Stimulated activated naive CD4-positive, alpha-beta T cell (primary cell): ENCODE measurements around the gene SURF6.

ENCODE experiments used
- DNase-seq, 6 experiments: peaks; one replicate each; lab custom pipeline; 2025; lab: John Stamatoyannopoulos, UW

Gene SURF6

GRCh38 chr9:133367778-133368177 lies 31.8 kb upstream of the SURF6 start:
- DNase-seq = no peak

GRCh38 chr9:133367221-133367620 lies 31.2 kb upstream of the SURF6 start:
- DNase-seq = no peak

DNA sequence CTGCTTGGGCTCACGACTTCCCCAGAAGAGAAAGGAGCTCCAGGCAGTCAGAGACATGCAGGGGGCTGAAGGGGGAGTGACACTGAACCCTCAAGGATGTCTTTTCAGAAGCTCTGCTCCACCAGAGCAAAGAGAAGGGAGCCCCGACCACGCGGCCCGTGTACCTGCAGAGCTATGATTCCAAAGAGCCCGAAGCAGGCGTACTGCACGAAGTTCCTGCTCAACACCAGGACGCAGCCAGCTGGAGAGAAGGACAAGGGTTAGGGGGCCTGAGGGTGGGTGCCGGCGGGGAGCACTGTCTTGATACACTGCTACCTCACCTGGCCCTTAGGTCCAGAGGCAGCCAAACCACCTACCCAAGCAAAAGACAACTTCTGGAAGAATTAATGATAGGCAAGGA lies 30.4 kb upstream of the SURF6 start:
- no peak for DNase-seq

DNA sequence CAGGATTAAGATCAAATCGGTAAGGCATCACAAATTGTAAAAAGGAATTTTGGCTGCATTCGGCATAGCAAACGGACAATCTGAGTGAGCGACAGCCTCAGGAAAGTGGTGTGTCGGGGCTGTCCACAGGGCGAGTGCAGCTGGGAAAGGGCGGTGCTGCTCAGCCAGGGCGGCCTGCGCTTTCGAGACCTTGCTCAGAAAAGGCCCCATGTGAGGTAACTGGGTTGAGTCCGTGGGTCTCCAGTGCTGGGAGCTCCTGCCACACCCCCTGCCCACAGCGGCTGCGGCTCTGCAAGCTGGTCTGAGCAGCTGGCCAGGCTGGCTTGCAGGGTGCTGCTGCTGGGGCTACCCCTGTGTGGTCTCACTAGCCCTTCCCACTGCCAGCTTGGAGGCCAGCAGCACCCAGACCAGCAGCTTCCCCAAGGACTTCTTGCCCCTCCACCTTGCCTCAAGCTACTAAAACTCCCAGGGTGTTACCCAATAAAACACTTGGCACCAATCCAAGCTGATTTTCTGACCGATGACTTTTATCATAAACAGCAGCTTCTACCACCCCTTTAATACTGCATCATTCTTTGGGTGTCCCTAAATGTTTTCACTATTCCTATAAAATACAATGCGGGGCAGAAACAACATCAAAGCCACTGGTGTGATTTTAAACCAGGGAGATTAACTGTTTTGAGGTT lies 26.5 kb upstream of the SURF6 start:
- no peak for DNase-seq

GRCh38 chr9:133361507-133362092 lies 25.6 kb upstream of the SURF6 start:
- no peak for DNase-seq

DNA sequence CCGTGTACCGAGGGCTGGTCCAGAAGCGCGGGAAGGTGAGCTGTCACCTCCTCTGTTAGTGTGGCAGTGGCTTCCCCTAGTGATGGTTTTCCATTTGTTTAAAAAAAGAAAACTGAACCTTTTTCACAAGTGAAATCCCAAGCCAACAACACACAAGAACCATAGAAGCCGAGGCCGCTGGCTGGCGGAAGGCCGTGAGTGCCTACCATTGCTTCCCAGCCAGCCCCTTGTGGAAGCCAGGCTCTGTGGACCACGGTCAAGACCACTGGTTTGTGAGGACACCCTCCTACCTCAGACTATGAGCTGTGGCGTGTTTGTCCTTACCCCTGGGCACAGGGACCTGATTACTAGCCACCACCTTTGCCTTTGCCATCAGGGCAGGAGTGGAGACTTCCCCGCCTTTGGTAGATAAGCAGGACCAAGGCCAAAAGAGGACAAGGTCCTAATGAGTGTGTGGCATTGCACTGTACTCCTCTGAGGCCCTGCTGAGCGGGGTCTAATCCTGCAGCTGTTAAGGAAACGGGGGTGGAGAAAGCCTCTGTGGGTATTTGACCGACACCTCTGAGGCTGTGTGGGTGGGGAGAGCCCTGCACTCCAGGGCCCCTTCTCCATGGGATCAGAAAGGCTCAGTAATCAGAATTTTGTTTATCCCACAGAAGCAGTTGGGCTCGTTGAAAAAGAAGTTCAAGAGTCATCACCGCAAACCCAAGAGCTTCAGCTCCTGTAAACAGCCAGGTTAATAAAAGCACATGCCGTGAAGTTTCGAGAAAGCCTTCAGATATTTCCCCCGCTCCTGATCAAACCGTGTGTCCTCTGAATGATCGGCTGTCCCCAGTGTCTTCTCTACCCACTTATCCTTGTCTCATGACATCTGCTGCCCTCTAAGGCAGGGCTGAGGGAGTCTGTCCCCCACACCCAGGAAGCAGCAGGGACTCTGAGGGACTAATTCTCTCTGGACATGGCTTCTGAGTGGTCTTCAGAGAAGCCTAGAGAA lies 24.7 kb upstream of the SURF6 start:
- DNase-seq = no peak

GRCh38 chr9:133359399-133360175 lies 23.6 kb upstream of the SURF6 start:
- no peak for DNase-seq

GRCh38 chr9:133357656-133358055 lies 21.7 kb upstream of the SURF6 start:
- no peak for DNase-seq

GRCh38 chr9:133356391-133357091 lies 20.6 kb upstream of the SURF6 start, which contains the start of the genes SURF1 and SURF2:
TSS of gene SURF1 (minus strand) at chr9:133356487. CDS start at chr9:133356453, 34 bp downstream.
TSS of gene SURF2 (plus strand) at chr9:133356550. CDS start at chr9:133356593, 43 bp downstream.
- DNase-seq = peak; percentile 72 to 86 (median 83)

DNA sequence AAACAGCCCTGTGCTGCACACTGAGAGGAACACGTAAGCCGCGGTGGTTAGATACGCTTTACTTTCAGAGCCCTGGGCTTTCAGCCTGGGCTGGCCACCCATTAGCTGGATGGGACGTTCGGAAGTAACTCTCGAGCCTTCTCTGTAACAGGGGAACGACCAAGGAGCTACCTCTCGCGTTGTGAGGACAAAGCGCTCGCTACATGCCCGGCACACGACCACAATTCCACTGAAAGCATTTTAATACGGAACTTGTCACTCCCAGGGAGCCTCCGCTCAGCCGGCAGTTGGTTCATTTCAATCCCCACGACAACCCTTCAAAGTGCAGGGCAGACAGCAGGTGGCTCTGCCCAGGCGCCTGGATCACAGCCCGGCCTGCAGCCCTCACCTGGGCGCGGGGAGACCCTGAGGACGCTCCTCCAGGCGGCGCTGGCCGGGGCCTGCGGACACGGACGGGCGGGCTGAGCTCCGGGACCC lies 19.9 kb upstream of the SURF6 start:
- DNase-seq = peak in 1 of 6 experiments; percentile 58

- DNase-seq = no peak
Measured at GRCh38 chr9:133354766-133355165, 18.8 kb upstream of the SURF6 start.

- no peak for DNase-seq
Measured at GRCh38 chr9:133353548-133353947, 17.6 kb upstream of the SURF6 start.

GRCh38 chr9:133352635-133353340 lies 16.8 kb upstream of the SURF6 start:
- no peak for DNase-seq

- peak in 1 of 6 experiments; percentile 11 for DNase-seq
Measured at GRCh38 chr9:133351908-133352634, 16.1 kb upstream of the SURF6 start.

GRCh38 chr9:133351526-133351907 lies 15.5 kb upstream of the SURF6 start:
- no peak for DNase-seq

DNA sequence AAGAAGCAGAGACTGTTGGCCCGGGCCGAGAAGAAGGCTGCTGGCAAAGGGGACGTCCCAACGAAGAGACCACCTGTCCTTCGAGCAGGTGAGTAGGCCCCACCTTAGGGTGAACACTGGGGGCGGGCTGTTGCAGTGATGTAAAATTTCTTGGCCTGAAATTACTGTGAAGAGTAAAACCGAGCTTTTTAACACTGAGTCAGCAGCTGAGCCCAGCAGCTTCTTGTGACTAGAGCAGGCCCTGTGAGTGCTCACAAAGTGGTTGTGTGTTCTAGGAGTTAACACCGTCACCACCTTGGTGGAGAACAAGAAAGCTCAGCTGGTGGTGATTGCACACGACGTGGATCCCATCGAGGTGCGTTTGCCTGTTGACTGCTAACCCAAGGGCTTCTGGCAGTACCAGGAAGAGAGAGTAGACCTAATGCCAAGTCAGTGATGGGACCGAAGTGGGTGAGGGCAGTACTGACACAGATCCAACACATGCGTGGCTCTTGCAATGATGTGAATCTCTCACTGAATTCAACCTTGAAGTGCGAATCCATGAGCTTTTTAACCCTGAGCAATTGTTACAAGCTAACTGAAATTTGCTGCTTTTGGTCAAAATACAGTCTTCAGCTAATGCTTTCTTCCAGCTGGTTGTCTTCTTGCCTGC lies 14.1 kb upstream of the SURF6 start:
- no peak for DNase-seq

GRCh38 chr9:133348718-133349573 lies 13.0 kb upstream of the SURF6 start:
- no peak for DNase-seq
